T-helper 17 cell (primary cell): Measurements from ENCODE around the gene HTRA1. TPM values are rescaled to one million over a fixed set of nuclear protein-coding genes. Genes with fewer than 3 reads are reported as not detected.

Source experiments
- ATAC-seq: fragments of 150-1000 bp; cut with Tn5 transposase; 2 replicates; pipeline ENCODE4 v1.10.0; 2021; ENCODE audit warnings: mild to moderate bottlenecking, moderate library complexity
- DNase-seq, 3 donors: peaks; one replicate each; pipeline versions ENCODE4 v3.0.0 to v3.0.0-alpha.2; 2020 to 2021
- H3K9me3 ChIP-seq: one replicate; pipeline ENCODE4 v1.7.0; 2013; ENCODE audit warnings: low read length, mild to moderate bottlenecking; ENCODE audit not compliant: control insufficient read depth, poor library complexity, severe bottlenecking
- H3K27ac Mint-ChIP-seq: one replicate; pipeline ENCODE4 v1.8.0; 2022; ENCODE audit warnings: mild to moderate bottlenecking, moderate library complexity, mixed read lengths
- H3K27me3 Mint-ChIP-seq: one replicate; pipeline ENCODE4 v1.8.0; 2022; ENCODE audit warnings: mixed read lengths
- H3K36me3 Mint-ChIP-seq: one replicate; pipeline ENCODE4 v1.8.0; 2022; ENCODE audit warnings: low read depth, mixed read lengths
- H3K4me1 Mint-ChIP-seq: one replicate; pipeline ENCODE4 v1.8.0; 2022; ENCODE audit warnings: mild to moderate bottlenecking, mixed read lengths
- H3K4me3 Mint-ChIP-seq: one replicate; pipeline ENCODE4 v1.8.0; 2022; ENCODE audit warnings: mild to moderate bottlenecking, moderate library complexity, mixed read lengths
- total RNA-seq, 4 donors: library from RNA in 2 of 4; stranded (reverse) in 2 of 4; gene quantifications; one replicate each; pipeline ENCODE4 v1.2.3 and lab custom pipeline; 2022 to 2026

Gene HTRA1
- total RNA-seq, 2 donors from 2014 or later, result 0.30 to 0.55 TPM

DNA sequence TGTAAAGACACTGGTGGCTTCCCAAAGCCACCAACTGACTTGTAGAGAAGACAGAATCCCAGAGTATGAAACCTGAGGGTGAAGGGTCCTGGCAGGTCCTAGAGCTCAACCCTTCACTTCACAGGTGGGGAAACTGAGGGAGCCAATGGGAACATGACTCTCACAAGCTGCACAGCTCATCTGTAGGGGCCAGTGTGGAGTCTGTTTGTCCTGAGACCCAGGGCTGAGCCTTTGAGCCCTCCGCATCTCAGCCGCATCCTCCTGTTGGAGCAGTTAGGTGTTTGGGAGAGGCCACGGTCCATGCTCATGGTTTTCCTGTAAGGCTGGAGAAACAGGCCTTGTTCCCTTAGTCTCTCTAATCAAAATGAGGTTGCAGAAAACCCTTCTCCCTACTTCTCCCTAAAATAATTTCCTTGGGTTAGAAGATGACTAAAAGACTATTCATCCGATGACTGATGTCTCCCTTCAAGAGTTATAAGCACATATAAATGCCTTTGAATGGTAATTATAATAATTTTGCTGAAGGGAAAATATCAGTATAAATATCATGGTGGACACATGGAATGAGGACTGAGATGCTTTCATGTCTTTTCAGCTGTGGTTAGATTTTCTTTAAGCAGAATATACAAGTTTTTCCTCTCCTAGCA lies 10.3 kb downstream of the HTRA1 start:
- Mint-ChIP-seq H3K27ac (no peak overlapping the region), H3K4me3 (no peak overlapping the region), H3K36me3 (no peaks in the 10 kb centered on the region), H3K4me1 (peaks cover 7% of the 10 kb centered on the region), H3K27me3 (peaks cover 39% of the 10 kb centered on the region)
- DNase-seq (no peak), ATAC-seq (no peak)
- no peaks in the 10 kb centered on the region for H3K9me3 ChIP-seq

DNA sequence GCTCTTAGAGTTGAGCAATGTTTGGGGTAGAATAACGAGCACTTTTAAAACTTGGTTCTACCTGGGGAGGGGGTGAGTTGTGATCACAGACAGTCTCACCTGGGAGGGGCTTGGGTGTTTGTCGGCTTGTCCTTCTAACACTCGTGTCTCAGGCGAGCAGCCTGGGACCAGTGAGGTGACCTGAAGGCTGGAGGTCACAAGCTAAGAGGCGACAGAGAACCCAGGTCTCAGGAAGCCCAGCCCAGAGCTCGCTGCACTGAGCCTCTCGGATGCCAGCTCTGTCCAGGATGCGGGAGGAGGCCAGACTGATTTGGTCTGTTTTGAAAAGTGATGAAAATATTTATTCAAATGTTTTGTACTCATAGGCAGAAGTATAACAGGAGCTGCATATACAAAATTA lies 11.8 kb downstream of the HTRA1 start:
- DNase-seq (no peak), ATAC-seq (no peak)
- no peaks in the 10 kb centered on the region for H3K9me3 ChIP-seq
- Mint-ChIP-seq H3K4me1 (peaks cover 7% of the 10 kb centered on the region), H3K4me3 (no peak overlapping the region), H3K27me3 (peaks cover 26% of the 10 kb centered on the region), H3K36me3 (no peaks in the 10 kb centered on the region), H3K27ac (no peak overlapping the region)

DNA sequence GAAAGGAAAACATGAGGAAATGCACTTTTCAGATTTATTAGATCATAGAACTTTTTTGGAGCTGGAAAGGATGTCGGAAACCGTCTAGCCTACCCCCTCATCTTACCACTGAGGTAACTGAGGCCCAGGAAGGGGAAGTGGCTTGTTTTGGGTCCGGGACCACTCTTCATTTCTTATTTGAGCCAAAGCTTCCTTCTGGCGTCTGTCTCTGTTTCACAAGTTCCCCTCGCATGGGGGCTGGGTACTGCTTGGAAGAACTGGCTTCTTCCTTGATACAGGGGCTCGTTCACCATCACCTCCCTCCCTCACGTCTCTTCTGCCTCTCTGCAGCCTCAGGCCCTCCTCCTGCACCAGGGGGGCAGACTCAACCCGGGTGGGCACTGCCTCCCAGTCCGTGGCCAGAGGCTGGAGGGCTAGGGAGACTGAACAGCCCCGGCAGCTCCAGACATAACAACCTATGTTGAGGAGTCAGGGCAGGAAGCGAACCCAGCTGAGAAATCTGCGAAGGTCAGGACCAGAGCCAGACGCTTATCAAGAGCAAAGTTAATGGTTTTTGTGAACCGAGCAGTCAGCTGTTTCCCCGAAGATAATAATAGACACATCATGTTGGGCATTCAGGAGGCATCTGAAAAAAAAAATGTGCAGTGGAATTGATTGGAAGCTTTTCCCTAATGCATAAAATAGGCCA lies 12.9 kb downstream of the HTRA1 start:
- no peak for DNase-seq
- H3K27me3 Mint-ChIP-seq, result peaks cover 26% of the 10 kb centered on the region
- peak overlapping the region; percentile 66 for H3K27ac Mint-ChIP-seq
- H3K4me3 Mint-ChIP-seq, result no peak overlapping the region
- no peak for ATAC-seq
- H3K4me1 Mint-ChIP-seq, result peaks cover 7% of the 10 kb centered on the region
- no peaks in the 10 kb centered on the region for H3K9me3 ChIP-seq
- H3K36me3 Mint-ChIP-seq, result no peaks in the 10 kb centered on the region

GRCh38 chr10:122475100-122475499 lies 13.7 kb downstream of the HTRA1 start:
- DNase-seq, result no peak
- no peaks in the 10 kb centered on the region for H3K9me3 ChIP-seq
- H3K4me3 Mint-ChIP-seq, result no peak overlapping the region

GRCh38 chr10:122475591-122476332 lies 14.4 kb downstream of the HTRA1 start:
- no peak for ATAC-seq
- H3K9me3 ChIP-seq, result no peaks in the 10 kb centered on the region
- Mint-ChIP-seq H3K27ac (peak overlapping the region; percentile 16), H3K36me3 (peaks cover 2% of the 10 kb centered on the region), H3K27me3 (peaks cover 31% of the 10 kb centered on the region), H3K4me1 (peaks cover 7% of the 10 kb centered on the region), H3K4me3 (no peak overlapping the region)
- DNase-seq, result no peak

More at GRCh38 chr10:122475100-122475499, 13.7 kb downstream of the HTRA1 start:
- peaks cover 7% of the 10 kb centered on the region for H3K4me1 Mint-ChIP-seq
- no peak for ATAC-seq
- H3K27me3 Mint-ChIP-seq, result peaks cover 30% of the 10 kb centered on the region
- peak overlapping the region; percentile 16 for H3K27ac Mint-ChIP-seq
- peaks cover 1% of the 10 kb centered on the region for H3K36me3 Mint-ChIP-seq

- DNase-seq (no peak), ATAC-seq (no peak)
- peaks cover 2% of the 10 kb centered on the region for H3K36me3 Mint-ChIP-seq
- peaks cover 26% of the 10 kb centered on the region for H3K27me3 Mint-ChIP-seq
- H3K4me3 Mint-ChIP-seq, result no peak overlapping the region
- H3K27ac Mint-ChIP-seq, result no peak overlapping the region
- H3K9me3 ChIP-seq, result no peaks in the 10 kb centered on the region
- peaks cover 7% of the 10 kb centered on the region for H3K4me1 Mint-ChIP-seq
These were observed 15.0 kb downstream of the HTRA1 start for GRCh38 chr10:122476333-122476695.

- DNase-seq (no peak), ATAC-seq (no peak)
- no peaks in the 10 kb centered on the region for H3K9me3 ChIP-seq
- Mint-ChIP-seq H3K4me3 (no peak overlapping the region), H3K4me1 (peaks cover 7% of the 10 kb centered on the region), H3K27me3 (peaks cover 20% of the 10 kb centered on the region), H3K36me3 (peaks cover 2% of the 10 kb centered on the region), H3K27ac (no peak overlapping the region)
These were observed 16.1 kb downstream of the HTRA1 start for GRCh38 chr10:122477436-122477835.

- Mint-ChIP-seq H3K4me1 (peaks cover 7% of the 10 kb centered on the region), H3K4me3 (no peak overlapping the region), H3K36me3 (peaks cover 2% of the 10 kb centered on the region), H3K27me3 (peaks cover 20% of the 10 kb centered on the region), H3K27ac (no peak overlapping the region)
- DNase-seq (no peak), ATAC-seq (no peak)
- H3K9me3 ChIP-seq, result no peaks in the 10 kb centered on the region
These were observed 17.6 kb downstream of the HTRA1 start for GRCh38 chr10:122478971-122479370.

GRCh38 chr10:122480146-122480833 lies 18.9 kb downstream of the HTRA1 start:
- DNase-seq, result no peak
- Mint-ChIP-seq H3K27me3 (peaks cover 16% of the 10 kb centered on the region), H3K36me3 (peaks cover 2% of the 10 kb centered on the region), H3K4me3 (no peak overlapping the region), H3K27ac (no peak overlapping the region), H3K4me1 (no peaks in the 10 kb centered on the region)
- H3K9me3 ChIP-seq, result no peaks in the 10 kb centered on the region
- no peak for ATAC-seq

- H3K27me3 Mint-ChIP-seq, result peaks cover 18% of the 10 kb centered on the region
- no peaks in the 10 kb centered on the region for H3K9me3 ChIP-seq
- DNase-seq (no peak), ATAC-seq (no peak)
- H3K4me1 Mint-ChIP-seq, result peaks cover 2% of the 10 kb centered on the region
- no peak overlapping the region for H3K27ac Mint-ChIP-seq
- peaks cover 2% of the 10 kb centered on the region for H3K36me3 Mint-ChIP-seq
- no peak overlapping the region for H3K4me3 Mint-ChIP-seq
These were observed 20.1 kb downstream of the HTRA1 start for GRCh38 chr10:122481296-122482056.

- H3K4me3 Mint-ChIP-seq, result no peak overlapping the region
- H3K4me1 Mint-ChIP-seq, result peaks cover 5% of the 10 kb centered on the region
- H3K9me3 ChIP-seq, result no peaks in the 10 kb centered on the region
- H3K36me3 Mint-ChIP-seq, result peaks cover 4% of the 10 kb centered on the region
- H3K27me3 Mint-ChIP-seq, result peaks cover 14% of the 10 kb centered on the region
- ATAC-seq, result no peak
- no peak overlapping the region for H3K27ac Mint-ChIP-seq
- DNase-seq, result no peak
These were observed 23.1 kb downstream of the HTRA1 start for GRCh38 chr10:122484276-122485060.

DNA sequence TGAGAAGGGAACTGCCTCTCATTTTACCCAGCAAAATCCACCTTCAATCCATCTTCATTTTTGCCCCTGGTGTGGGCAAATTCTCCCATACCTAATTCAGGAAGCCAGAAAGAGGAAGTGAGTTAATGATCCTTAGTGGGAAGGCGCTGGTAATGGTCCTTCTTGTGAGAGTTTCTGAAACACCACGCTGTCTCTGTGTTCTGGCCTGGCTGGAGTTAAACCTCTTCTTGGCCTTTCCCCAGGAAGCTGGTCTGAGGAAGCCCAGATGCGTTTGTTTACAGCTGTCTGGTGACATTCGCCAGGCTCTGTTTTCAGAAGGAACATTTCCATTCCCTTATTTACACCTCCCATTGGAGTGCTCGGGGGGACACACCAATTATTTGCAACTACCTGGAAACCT lies 24.3 kb downstream of the HTRA1 start:
- H3K27me3 Mint-ChIP-seq, result peaks cover 6% of the 10 kb centered on the region
- no peaks in the 10 kb centered on the region for H3K9me3 ChIP-seq
- ATAC-seq, result no peak
- H3K4me3 Mint-ChIP-seq, result no peak overlapping the region
- H3K27ac Mint-ChIP-seq, result no peak overlapping the region
- peaks cover 2% of the 10 kb centered on the region for H3K36me3 Mint-ChIP-seq
- peaks cover 9% of the 10 kb centered on the region for H3K4me1 Mint-ChIP-seq
- DNase-seq, result no peak
